ENCODE data around the gene IFITM10.

DNA sequence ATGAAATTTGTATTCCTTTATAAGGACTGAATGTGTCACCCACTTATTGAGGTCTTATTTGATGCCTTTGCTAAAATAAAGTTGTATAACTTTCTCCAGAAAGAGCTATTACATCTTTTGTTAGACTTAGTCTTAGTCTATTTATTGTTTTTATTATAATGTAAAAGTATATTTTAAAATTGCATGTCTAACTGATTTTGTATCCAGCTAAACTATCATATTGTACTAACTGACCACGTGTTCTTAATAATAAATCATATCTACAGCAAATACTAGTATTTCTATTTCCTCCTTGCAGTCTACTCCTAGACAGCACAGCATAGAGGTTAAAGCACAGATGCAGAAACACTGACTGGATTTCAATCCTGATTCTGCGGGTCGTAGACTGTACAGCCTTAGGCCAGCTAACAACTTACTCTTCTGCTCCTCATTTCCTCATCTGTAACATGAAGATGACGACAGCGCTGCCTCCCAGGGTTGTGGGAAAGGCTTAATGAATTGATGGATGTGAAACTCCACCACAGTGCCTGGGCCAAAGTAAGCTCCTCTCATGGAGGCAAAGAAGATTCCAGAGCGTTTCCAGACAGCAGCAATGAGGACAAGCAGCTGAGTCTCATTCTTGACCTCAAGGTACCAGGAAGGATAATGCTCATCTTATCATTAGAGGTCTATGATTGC lies 13.2 kb downstream of the IFITM10 start:
- TF ChIP-seq, protein P1, sequence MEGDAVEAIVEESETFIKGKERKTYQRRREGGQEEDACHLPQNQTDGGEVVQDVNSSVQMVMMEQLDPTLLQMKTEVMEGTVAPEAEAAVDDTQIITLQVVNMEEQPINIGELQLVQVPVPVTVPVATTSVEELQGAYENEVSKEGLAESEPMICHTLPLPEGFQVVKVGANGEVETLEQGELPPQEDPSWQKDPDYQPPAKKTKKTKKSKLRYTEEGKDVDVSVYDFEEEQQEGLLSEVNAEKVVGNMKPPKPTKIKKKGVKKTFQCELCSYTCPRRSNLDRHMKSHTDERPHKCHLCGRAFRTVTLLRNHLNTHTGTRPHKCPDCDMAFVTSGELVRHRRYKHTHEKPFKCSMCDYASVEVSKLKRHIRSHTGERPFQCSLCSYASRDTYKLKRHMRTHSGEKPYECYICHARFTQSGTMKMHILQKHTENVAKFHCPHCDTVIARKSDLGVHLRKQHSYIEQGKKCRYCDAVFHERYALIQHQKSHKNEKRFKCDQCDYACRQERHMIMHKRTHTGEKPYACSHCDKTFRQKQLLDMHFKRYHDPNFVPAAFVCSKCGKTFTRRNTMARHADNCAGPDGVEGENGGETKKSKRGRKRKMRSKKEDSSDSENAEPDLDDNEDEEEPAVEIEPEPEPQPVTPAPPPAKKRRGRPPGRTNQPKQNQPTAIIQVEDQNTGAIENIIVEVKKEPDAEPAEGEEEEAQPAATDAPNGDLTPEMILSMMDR (IDR thresholded peaks at IDR 0.05): no peak
- TF ChIP-seq EZH2 (IDR thresholded peaks at IDR 0.05; ENCODE audit: borderline replicate concordance, insufficient read depth, low read depth, low read length, poor library complexity, severe bottlenecking): no peak

Data from B cell (primary cell).